Epidermal melanocyte (primary cell): Measurements from ENCODE around the gene OVCH2.
"Not testable (repeated sequence)": the region's sequence is repeated elsewhere in the genome, so short reads cannot be mapped to it uniquely, and the experiment has no call there.

Experiments
- DNase-seq: peaks from one replicate; pipeline ENCODE4 v3.0.0; 2011; ENCODE audit warnings: low spot score; ENCODE audit not compliant: insufficient read length

The OVCH2 gene

GRCh38 chr11:7706377-7706776, at the start of gene OVCH2:
Gene OVCH2 (minus strand): TSS chr11:7706477. CDS start chr11:7706394, 83 bp downstream.
- no peak for DNase-seq

GRCh38 chr11:7749456-7749855, 43.2 kb upstream of the OVCH2 start:
- DNase-seq, result no peak

GRCh38 chr11:7734767-7735166, 28.5 kb upstream of the OVCH2 start:
- not testable (repeated sequence) for DNase-seq

- DNase-seq, result no peak
Observed at GRCh38 chr11:7714786-7715185, 8.5 kb upstream of the OVCH2 start.

- no peak for DNase-seq
Observed at GRCh38 chr11:7703740-7704139, 2.5 kb downstream of the OVCH2 start.

- DNase-seq, result no peak
Observed at GRCh38 chr11:7696424-7696823, 9.9 kb downstream of the OVCH2 start.

GRCh38 chr11:7694235-7694634, 12.0 kb downstream of the OVCH2 start:
- no peak for DNase-seq

GRCh38 chr11:7692426-7692825, 13.9 kb downstream of the OVCH2 start:
- no peak for DNase-seq

GRCh38 chr11:7691759-7692350, 14.4 kb downstream of the OVCH2 start:
- DNase-seq, result no peak

GRCh38 chr11:7690648-7691047, 15.6 kb downstream of the OVCH2 start:
- no peak for DNase-seq

GRCh38 chr11:7689239-7689638, 17.0 kb downstream of the OVCH2 start:
- no peak for DNase-seq

GRCh38 chr11:7688238-7688826, 17.9 kb downstream of the OVCH2 start:
- DNase-seq, result peak; percentile 56

GRCh38 chr11:7687386-7687785, 18.9 kb downstream of the OVCH2 start:
- DNase-seq, result no peak

GRCh38 chr11:7686761-7687160, 19.5 kb downstream of the OVCH2 start:
- no peak for DNase-seq

- DNase-seq, result no peak
Observed at GRCh38 chr11:7683571-7683970, 22.7 kb downstream of the OVCH2 start.

GRCh38 chr11:7677796-7678201, 28.5 kb downstream of the OVCH2 start:
- DNase-seq, result no peak

- DNase-seq, result no peak
Observed at GRCh38 chr11:7677071-7677470, 29.2 kb downstream of the OVCH2 start.

GRCh38 chr11:7675631-7676030, 30.6 kb downstream of the OVCH2 start:
- no peak for DNase-seq

- no peak for DNase-seq
Observed at GRCh38 chr11:7673724-7674434, 32.4 kb downstream of the OVCH2 start.

- peak; percentile 37 for DNase-seq
Observed at GRCh38 chr11:7672960-7673723, 33.1 kb downstream of the OVCH2 start, which contains the start of gene CYB5R2. Gene CYB5R2 (minus strand): TSS chr11:7673500. CDS start chr11:7672825, 675 bp downstream.

- DNase-seq, result no peak
Observed at GRCh38 chr11:7672276-7672959, 33.9 kb downstream of the OVCH2 start.
